NT2/D1 (cell line): ENCODE results near the gene SLC35G3.
"Not testable (repeated sequence)": the region's sequence is repeated elsewhere in the genome, so short reads cannot be mapped to it uniquely, and the experiment has no call there.

Experiments used
- DNase-seq: peaks from one replicate; pipeline ENCODE4 v3.0.0-alpha.2; 2011; ENCODE audit warnings: low read depth, low spot score
- H3K27me3 ChIP-seq: 2 replicates; pipeline ENCODE4 v1.6.0; 2011; ENCODE audit warnings: mild to moderate bottlenecking; ENCODE audit not compliant: insufficient read length, insufficient read depth
- H3K36me3 ChIP-seq: 2 replicates; pipeline ENCODE4 v1.6.1; 2011; ENCODE audit warnings: mild to moderate bottlenecking, low read length, mixed read lengths; ENCODE audit not compliant: insufficient read depth, insufficient read length
- H3K4me1 ChIP-seq: 2 replicates; pipeline ENCODE4 v1.5.1; 2011; ENCODE audit not compliant: insufficient read depth, insufficient read length
- H3K4me3 ChIP-seq: 2 replicates; pipeline ENCODE4 v1.5.1; 2011; ENCODE audit warnings: low read depth; ENCODE audit not compliant: insufficient read length
- H3K9ac ChIP-seq: 2 replicates; pipeline ENCODE4 v1.6.0; 2011; ENCODE audit warnings: low read depth; ENCODE audit not compliant: insufficient read length
- H3K9me3 ChIP-seq: 2 replicates; pipeline ENCODE4 v1.5.1; 2011; ENCODE audit warnings: mild to moderate bottlenecking, low read length; ENCODE audit not compliant: insufficient read depth
- SUZ12 ChIP-seq: IDR thresholded peaks from 2 replicates; pipeline ENCODE4 v1.6.1; 2011; ENCODE audit not compliant: insufficient read length, insufficient read depth; ENCODE audit errors: extremely low read depth
- YY1 ChIP-seq: IDR thresholded peaks from 2 replicates; pipeline ENCODE4 v1.6.1; 2011; ENCODE audit not compliant: insufficient read length, insufficient read depth
- ZNF274 ChIP-seq: IDR thresholded peaks from 2 replicates; pipeline ENCODE4 v1.6.1; 2011; ENCODE audit warnings: mild to moderate bottlenecking, low read depth, low read length

SLC35G3 gene

GRCh38 chr17:35194001-35194400 is at the start of gene SLC35G3:
Gene SLC35G3, minus strand, starts transcription at chr17:35194393. Its CDS starts 86 bp downstream, at chr17:35194307.
- not testable (repeated sequence) for H3K9me3 ChIP-seq, H3K27me3 ChIP-seq

GRCh38 chr17:35243561-35244340 is 49.6 kb upstream of the SLC35G3 start:
- H3K27me3 ChIP-seq: no peaks in the 10 kb centered on the region
- no peaks in the 10 kb centered on the region for H3K9me3 ChIP-seq
- peak overlapping the region; percentile 71 for H3K9ac ChIP-seq
- TF ChIP-seq ZNF274 (no peak), SUZ12 (no peak), YY1 (no peak)
- H3K4me1 ChIP-seq: no peaks in the 10 kb centered on the region
- no peak for DNase-seq
- H3K36me3 ChIP-seq: peaks cover 7% of the 10 kb centered on the region
- peak overlapping the region; percentile 75 for H3K4me3 ChIP-seq

More at GRCh38 chr17:35194001-35194400, at the start of gene SLC35G3:
- not testable (repeated sequence) for DNase-seq, H3K36me3 ChIP-seq, H3K4me3 ChIP-seq, H3K4me1 ChIP-seq, H3K9ac ChIP-seq

GRCh38 chr17:35242805-35243560 is 48.8 kb upstream of the SLC35G3 start, which contains the start of gene SLFN5:
Gene SLFN5, plus strand, starts transcription at chr17:35243072. Its CDS starts 15,619 bp downstream, at chr17:35258691.
- peak; percentile 55 for DNase-seq
- peak within 1 kb of the TSS; percentile 71 for H3K9ac ChIP-seq
- H3K36me3 ChIP-seq: peaks cover 7% of the 10 kb centered on the region
- H3K27me3 ChIP-seq: no peaks in the 10 kb centered on the region
- TF ChIP-seq ZNF274: no peak
- TF ChIP-seq YY1: no peak
- TF ChIP-seq SUZ12: no peak
- peak within 1 kb of the TSS; percentile 75 for H3K4me3 ChIP-seq
- no peaks in the 10 kb centered on the region for H3K4me1 ChIP-seq
- no peaks in the 10 kb centered on the region for H3K9me3 ChIP-seq

- Histone ChIP-seq H3K36me3 (peaks cover 2% of the 10 kb centered on the region), H3K27me3 (no peaks in the 10 kb centered on the region), H3K9me3 (no peaks in the 10 kb centered on the region), H3K4me3 (peak overlapping the region; percentile 75), H3K9ac (peak overlapping the region; percentile 67), H3K4me1 (no peaks in the 10 kb centered on the region)
- TF ChIP-seq SUZ12 (no peak), ZNF274 (no peak), YY1 (no peak)
- DNase-seq: peak; percentile 46
Observed at GRCh38 chr17:35242158-35242804, 48.1 kb upstream of the SLC35G3 start.

- no peaks in the 10 kb centered on the region for H3K4me1 ChIP-seq
- no peaks in the 10 kb centered on the region for H3K27me3 ChIP-seq
- H3K9ac ChIP-seq: peak overlapping the region; percentile 67
- TF ChIP-seq ZNF274: no peak
- no peak for TF ChIP-seq YY1
- no peak for TF ChIP-seq SUZ12
- peak overlapping the region; percentile 75 for H3K4me3 ChIP-seq
- H3K9me3 ChIP-seq: no peaks in the 10 kb centered on the region
- H3K36me3 ChIP-seq: no peaks in the 10 kb centered on the region
- no peak for DNase-seq
Observed at GRCh38 chr17:35241520-35241919, 47.3 kb upstream of the SLC35G3 start.

GRCh38 chr17:35240861-35241260 is 46.7 kb upstream of the SLC35G3 start:
- DNase-seq: no peak
- no peaks in the 10 kb centered on the region for H3K4me1 ChIP-seq
- no peak overlapping the region for H3K4me3 ChIP-seq
- TF ChIP-seq SUZ12 (no peak), ZNF274 (no peak), YY1 (no peak)
- H3K9me3 ChIP-seq: no peaks in the 10 kb centered on the region
- H3K9ac ChIP-seq: no peak overlapping the region
- H3K27me3 ChIP-seq: no peaks in the 10 kb centered on the region
- no peaks in the 10 kb centered on the region for H3K36me3 ChIP-seq

- DNase-seq: no peak
- TF ChIP-seq ZNF274 (no peak), YY1 (no peak), SUZ12 (no peak)
- Histone ChIP-seq H3K4me1 (no peaks in the 10 kb centered on the region), H3K36me3 (no peaks in the 10 kb centered on the region), H3K9ac (no peak overlapping the region), H3K27me3 (no peaks in the 10 kb centered on the region), H3K4me3 (no peak overlapping the region), H3K9me3 (no peaks in the 10 kb centered on the region)
Observed at GRCh38 chr17:35239823-35240222, 45.6 kb upstream of the SLC35G3 start.
